Spinal cord (tissue), 10 donors: Measurements from ENCODE around the gene SLC48A1. TPM values are rescaled to one million over a fixed set of nuclear protein-coding genes. Genes with fewer than 3 reads are reported as not detected.
A peak's percentile ranks its signal among the peaks of the same experiment; 100 is the strongest.

Experiments used
- DNase-seq, 6 donors: peaks; one replicate each; pipeline versions ENCODE4 v3.0.0 to v3.0.0-alpha.2; 2013 to 2015; ENCODE audit warnings: low spot score in 6 of 6, low read depth in 4 of 6
- H3K27ac ChIP-seq: one replicate; pipeline ENCODE4 v1.5.1; 2013; ENCODE audit warnings: low read depth, low read length, control low read depth
- H3K27me3 ChIP-seq: one replicate; pipeline ENCODE4 v1.6.1; 2013; ENCODE audit warnings: low read length; ENCODE audit not compliant: control insufficient read depth, insufficient read depth
- H3K36me3 ChIP-seq: one replicate; pipeline ENCODE4 v1.6.1; 2013; ENCODE audit warnings: low read length; ENCODE audit not compliant: control insufficient read depth, insufficient read depth
- H3K4me1 ChIP-seq: one replicate; pipeline ENCODE4 v1.6.1; 2013; ENCODE audit warnings: low read length; ENCODE audit not compliant: control insufficient read depth, insufficient read depth
- H3K4me3 ChIP-seq: one replicate; pipeline ENCODE4 v1.5.1; 2013; ENCODE audit warnings: low read depth, low read length, control low read depth
- H3K9me3 ChIP-seq: one replicate; pipeline ENCODE4 v1.6.1; 2013; ENCODE audit warnings: low read length; ENCODE audit not compliant: control insufficient read depth, insufficient read depth
- WGBS: methylation state at CpG from one replicate; pipeline ENCODE4 v1.1.5; 2013; ENCODE audit warnings: missing lambda C conversion rate; ENCODE audit not compliant: insufficient coverage; 5-methylcytosine and 5-hydroxymethylcytosine counted together
- polyA plus RNA-seq, 2 donors: library from polyadenylated mRNA; unstranded; fragments of 120-200 nt; gene quantifications; one replicate each; pipeline ENCODE4 v1.2.1, GENCODE V29; 2013; ENCODE audit not compliant: insufficient read length in 2 of 2
- total RNA-seq, 2 donors: library from RNA; depleted of rRNA in 1 of 2; stranded (reverse); fragments of 120-200 nt in 1 of 2; fragments of >200 nt in 1 of 2; gene quantifications; one replicate each; pipeline versions ENCODE4 v1.2.3 to v1.2.4, GENCODE V29; 2013 to 2014
- donor health status: healthy.

SLC48A1 gene
- total and polyA plus RNA-seq, 4 donors, result 19.3 to 45.1 (median 34.1) TPM

DNA sequence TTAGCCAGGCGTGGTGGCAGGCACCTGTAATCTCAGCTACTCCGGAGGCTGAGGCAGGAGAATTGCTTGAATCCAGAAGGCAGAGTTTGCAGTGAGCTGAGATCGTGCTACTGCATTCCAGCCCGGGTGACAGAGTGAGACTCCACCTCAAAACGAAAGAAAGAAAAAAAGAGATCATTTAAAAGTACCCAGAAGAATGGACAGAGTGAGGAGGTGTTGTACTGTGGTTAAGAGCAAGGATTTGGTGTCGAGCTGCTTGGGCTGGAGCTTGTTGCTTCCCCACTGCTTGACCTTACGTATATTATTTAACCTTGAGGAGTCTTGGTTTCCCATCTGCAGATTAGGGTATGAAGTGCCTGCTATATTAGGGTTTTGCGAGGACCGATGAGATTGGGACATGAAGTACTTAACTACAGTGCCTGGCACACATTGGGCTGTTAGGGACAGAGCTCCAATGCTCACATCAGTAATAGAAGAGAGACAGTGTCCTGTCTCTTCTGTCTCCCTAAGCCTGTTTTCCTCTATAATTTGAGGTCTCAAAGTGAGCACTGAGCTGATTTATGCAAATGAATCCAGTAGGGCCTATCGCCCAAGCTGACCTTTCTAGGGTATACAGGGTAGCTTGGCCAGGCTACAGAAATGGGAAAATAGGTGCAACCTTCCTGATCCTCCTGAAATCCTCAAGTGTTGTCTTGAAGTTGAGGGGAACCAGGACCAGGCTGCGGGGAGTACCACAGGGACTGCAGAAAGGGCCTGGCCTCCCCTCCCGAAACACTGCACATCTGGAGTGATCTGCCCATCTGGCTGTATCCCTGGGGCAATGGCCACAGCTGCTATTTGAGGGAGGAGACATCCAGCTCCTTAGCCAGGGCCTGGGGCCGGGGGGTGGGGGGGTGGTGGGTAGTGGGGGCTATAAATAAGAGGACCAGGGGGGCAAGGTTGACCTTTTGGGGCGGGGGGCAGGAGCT is 55.3 kb downstream of the SLC48A1 start:
- no peak for DNase-seq
- Histone ChIP-seq H3K27ac (peak overlapping the region; percentile 47), H3K27me3 (no peaks in the 10 kb centered on the region), H3K36me3 (no peaks in the 10 kb centered on the region), H3K4me1 (peaks cover 9% of the 10 kb centered on the region), H3K4me3 (no peak overlapping the region), H3K9me3 (no peaks in the 10 kb centered on the region)
- 91% methylated on average over 10 of the region's 14 CpGs for WGBS

DNA sequence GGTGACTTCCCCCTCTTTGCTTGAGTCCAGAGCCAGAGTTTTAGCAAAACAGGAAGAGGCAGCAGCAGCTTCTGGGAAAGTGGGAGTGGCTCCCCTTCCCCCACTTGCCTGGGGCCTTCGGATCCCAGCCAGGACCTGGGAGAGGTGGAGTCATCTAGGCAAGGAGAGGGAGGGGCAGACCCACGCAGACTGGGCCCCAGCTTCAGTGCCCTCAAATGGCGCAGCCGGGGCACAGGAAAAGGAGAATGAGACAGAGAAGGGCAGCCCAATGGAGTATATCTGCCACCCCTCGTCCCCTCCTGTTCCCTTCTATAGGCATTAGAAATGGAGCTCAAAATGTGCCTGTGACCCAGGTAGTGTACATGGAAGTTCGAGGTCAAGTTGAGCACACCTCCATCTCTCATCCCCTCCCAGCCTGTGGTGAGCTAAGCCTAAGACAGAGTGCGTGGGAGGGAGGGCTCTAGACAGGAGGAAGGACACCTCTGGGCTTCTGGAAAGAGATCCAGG is 56.0 kb downstream of the SLC48A1 start:
- H3K9me3 ChIP-seq, result no peaks in the 10 kb centered on the region
- no peak overlapping the region for H3K4me3 ChIP-seq
- H3K36me3 ChIP-seq, result no peaks in the 10 kb centered on the region
- no peaks in the 10 kb centered on the region for H3K27me3 ChIP-seq
- peak overlapping the region; percentile 33 for H3K27ac ChIP-seq
- 30% methylated on average over 3 of the region's 7 CpGs for WGBS
- no peak for DNase-seq
- peaks cover 9% of the 10 kb centered on the region for H3K4me1 ChIP-seq

DNA sequence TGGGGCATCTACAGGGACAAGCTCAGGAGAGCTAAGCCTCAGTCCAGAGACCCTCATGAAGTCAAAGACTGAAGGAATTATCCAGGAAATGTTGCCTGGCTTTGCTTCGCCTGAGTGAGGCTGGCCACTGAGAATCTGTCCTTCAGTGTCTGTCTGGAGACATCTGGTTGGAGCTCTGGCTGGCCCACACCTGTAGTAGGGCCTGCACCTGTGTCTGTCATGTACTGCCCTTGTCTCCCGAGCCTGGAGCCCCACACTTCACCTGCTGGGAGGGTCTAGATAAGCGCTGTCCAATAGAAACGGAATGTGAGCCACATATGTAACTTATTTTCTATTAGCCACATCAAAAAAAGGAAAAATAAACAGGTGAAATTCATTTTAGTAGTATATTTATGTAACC is 56.5 kb downstream of the SLC48A1 start:
- Histone ChIP-seq H3K4me1 (peaks cover 9% of the 10 kb centered on the region), H3K9me3 (no peaks in the 10 kb centered on the region), H3K27me3 (no peaks in the 10 kb centered on the region), H3K4me3 (no peak overlapping the region), H3K27ac (peak overlapping the region; percentile 33), H3K36me3 (no peaks in the 10 kb centered on the region)
- no peak for DNase-seq
- 0% methylated on average over 1 of the region's 4 CpGs for WGBS

Other genes starting within 250 kb of the SLC48A1 start
- gene RPAP3, start 67.2 kb upstream of the SLC48A1 start, total RNA-seq, result 10 to 100 TPM; 25.6 to 26.5 TPM
- 10 to 100 TPM; 25.6 to 35.3 TPM for gene RPAP3, start 67.2 kb upstream of the SLC48A1 start, polyA plus RNA-seq
- gene ENDOU, start 47.7 kb upstream of the SLC48A1 start, total RNA-seq, result under 1 TPM; 0.40 to 0.50 TPM
- gene ENDOU, start 47.7 kb upstream of the SLC48A1 start, polyA plus RNA-seq, result under 1 TPM; 0.32 to 0.33 TPM
- gene RAPGEF3, start 14.4 kb upstream of the SLC48A1 start, total RNA-seq, result 10 to 100 TPM; 15.0 to 20.6 TPM
- 10 to 100 TPM; 21.8 to 39.1 TPM for gene RAPGEF3, start 14.4 kb upstream of the SLC48A1 start, polyA plus RNA-seq
- 10 to 100 TPM; 13.5 to 24.4 TPM for gene HDAC7, start 46.7 kb downstream of the SLC48A1 start, total RNA-seq
- gene HDAC7, start 46.7 kb downstream of the SLC48A1 start, polyA plus RNA-seq, result 10 to 100 TPM; 39.6 to 64.2 TPM
- under 1 TPM; 0.17 to 0.50 TPM for gene VDR, start 131.8 kb downstream of the SLC48A1 start, total RNA-seq
- gene VDR, start 131.8 kb downstream of the SLC48A1 start, polyA plus RNA-seq, result under 1 TPM; 0.38 to 0.40 TPM
- 100 to 1,000 TPM in 1 of 2 donors, 10 to 100 TPM in 1; 76.4 to 120 TPM for gene TMEM106C, start 190.4 kb downstream of the SLC48A1 start, total RNA-seq
- gene TMEM106C, start 190.4 kb downstream of the SLC48A1 start, polyA plus RNA-seq, result 100 to 1,000 TPM in 1 of 2 donors, 10 to 100 TPM in 1; 90.2 to 113 TPM
- gene COL2A1, start 231.2 kb downstream of the SLC48A1 start, total RNA-seq, result 10 to 100 TPM; 26.7 to 56.7 TPM
- 10 to 100 TPM in 1 of 2 donors, 1 to 10 TPM in 1; 7.1 to 27.5 TPM for gene COL2A1, start 231.2 kb downstream of the SLC48A1 start, polyA plus RNA-seq